GM18909 (cell line): ENCODE results near the gene MAP3K10.
A peak's percentile ranks its signal among the peaks of the same experiment; 100 is the strongest.
"Not testable (repeated sequence)": the region's sequence is repeated elsewhere in the genome, so short reads cannot be mapped to it uniquely, and the experiment has no call there.

Experiments
- ATAC-seq: cut with Tn5 transposase; IDR thresholded peaks from one replicate; pipeline ENCODE4 v1.9.1; 2021; ENCODE audit warnings: mild to moderate bottlenecking; ENCODE audit not compliant: unreplicated experiment, poor library complexity

Gene MAP3K10

GRCh38 chr19:40170303-40170989 is 20.8 kb upstream of the MAP3K10 start:
- not testable (repeated sequence) for ATAC-seq

- not testable (repeated sequence) for ATAC-seq
Observed at GRCh38 chr19:40171293-40171692, 19.9 kb upstream of the MAP3K10 start.

GRCh38 chr19:40174092-40174491 is 17.1 kb upstream of the MAP3K10 start:
- ATAC-seq = no peak

GRCh38 chr19:40175820-40176219 is 15.4 kb upstream of the MAP3K10 start:
- ATAC-seq = no peak

- no peak for ATAC-seq
Observed at GRCh38 chr19:40177286-40178070, 13.7 kb upstream of the MAP3K10 start.

DNA sequence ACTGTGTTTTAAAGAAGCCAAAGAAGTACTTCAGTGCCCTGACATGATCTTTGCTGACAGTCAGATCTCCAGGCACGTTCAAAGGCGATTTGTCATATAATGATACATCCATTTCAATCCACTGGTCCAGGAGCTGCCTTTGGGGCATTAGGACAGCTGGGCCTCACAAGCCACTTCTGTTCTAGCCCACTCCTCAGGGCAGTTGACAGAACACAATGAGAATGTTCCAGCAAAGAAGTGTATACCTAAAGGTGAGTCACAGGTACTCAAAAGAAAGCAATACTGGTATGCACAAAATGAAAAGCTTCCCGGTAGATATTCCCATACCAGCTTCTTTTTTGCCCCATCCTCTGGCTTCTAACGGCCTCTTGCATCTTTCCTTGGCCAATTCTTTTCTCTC is 12.5 kb upstream of the MAP3K10 start:
- ATAC-seq = no peak

GRCh38 chr19:40184273-40184672 is 7.0 kb upstream of the MAP3K10 start:
- ATAC-seq = no peak

GRCh38 chr19:40191836-40192646 is 815 bp downstream of the MAP3K10 start:
- peak; percentile 20 for ATAC-seq

DNA sequence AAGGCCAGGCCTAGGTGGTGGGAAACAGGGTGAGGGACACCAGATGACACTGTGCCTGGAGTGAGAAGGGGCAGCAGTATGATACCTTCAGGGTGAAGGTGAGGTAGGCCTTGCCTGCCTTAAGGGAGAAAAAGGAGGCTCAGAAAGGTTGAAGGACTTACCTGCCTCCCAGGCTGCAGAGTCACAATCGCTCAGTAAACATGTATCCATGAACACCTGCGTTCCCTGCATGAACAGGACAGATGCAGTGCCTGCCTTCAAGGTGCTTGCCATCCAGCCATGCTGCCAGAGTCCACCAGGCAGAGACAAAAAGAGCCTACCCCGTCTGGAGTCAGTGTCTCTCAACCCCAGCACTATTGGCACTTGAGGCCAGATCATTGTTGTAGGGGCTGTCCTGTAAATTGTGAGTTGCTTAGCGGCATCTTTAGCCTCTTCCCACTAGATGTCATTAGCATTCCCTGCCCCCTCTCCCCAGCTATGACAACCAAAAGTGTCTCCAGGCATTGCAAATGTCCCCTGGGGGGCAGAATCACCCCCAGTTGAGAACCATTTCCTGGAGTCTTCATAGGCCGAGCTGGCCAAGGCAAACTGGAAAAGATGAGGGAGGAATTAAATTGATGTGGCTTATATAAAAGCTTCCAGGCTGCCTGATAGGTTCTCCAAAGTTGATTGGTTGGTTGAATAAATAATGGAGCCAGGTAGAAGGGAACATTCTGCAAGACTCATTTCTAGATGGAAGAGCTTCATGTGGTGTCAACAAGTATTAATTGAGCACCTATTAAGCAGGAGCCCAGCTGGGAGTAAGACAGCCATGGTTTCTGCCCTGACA is 1.7 kb downstream of the MAP3K10 start:
- no peak for ATAC-seq

DNA sequence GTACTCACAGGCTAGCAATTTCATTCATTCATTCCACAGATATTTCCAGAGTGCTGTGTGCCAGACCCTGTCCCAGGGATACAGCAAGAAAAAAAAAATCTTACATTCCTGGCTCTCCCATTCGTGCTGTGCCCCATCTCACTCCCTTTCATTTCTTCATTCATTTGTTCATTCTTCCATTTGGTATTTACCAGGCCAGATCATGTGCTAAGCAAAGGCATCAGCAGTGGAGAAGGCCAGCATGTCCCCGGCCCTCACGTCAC is 2.3 kb downstream of the MAP3K10 start:
- no peak for ATAC-seq

GRCh38 chr19:40198272-40198990 is 7.2 kb downstream of the MAP3K10 start:
- ATAC-seq = no peak

DNA sequence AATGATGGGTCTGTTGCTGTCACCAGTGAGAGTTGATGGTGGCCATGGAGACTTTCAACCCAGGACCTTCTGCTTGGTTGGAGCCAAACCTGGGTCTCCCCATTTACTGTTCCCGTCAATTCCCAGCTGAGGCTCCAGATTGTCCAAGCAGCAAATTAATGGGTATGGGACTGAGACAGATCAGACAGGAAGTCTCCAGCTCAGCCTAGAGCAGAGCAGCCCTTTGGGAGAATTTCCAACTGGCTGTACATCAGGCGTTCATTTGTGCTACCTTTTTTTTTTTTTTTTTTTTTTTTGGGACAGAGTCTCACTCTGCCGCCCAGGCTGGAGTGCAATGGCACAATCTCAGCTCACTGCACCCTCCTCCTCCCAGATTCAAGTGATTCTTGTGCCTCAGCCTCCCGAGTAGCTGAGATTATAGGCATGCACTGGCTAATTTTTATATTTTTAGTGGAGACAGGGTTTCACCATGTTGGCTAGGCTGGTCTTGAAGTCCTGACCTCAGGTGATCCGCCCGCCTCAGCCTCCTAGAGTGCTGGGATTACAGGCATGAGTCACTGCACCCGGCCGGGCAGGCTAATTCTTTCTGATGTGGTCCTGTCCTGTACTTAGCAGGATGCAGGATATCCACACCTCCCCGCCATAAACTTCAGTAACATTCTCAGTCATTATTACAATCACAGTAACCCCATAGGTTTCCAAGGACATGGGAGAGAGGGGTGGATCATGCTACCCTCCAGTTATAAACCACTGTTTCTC is 9.3 kb downstream of the MAP3K10 start:
- ATAC-seq = no peak

- no peak for ATAC-seq
Observed at GRCh38 chr19:40204381-40204780, 13.2 kb downstream of the MAP3K10 start.

GRCh38 chr19:40205760-40206159 is 14.5 kb downstream of the MAP3K10 start:
- no peak for ATAC-seq

DNA sequence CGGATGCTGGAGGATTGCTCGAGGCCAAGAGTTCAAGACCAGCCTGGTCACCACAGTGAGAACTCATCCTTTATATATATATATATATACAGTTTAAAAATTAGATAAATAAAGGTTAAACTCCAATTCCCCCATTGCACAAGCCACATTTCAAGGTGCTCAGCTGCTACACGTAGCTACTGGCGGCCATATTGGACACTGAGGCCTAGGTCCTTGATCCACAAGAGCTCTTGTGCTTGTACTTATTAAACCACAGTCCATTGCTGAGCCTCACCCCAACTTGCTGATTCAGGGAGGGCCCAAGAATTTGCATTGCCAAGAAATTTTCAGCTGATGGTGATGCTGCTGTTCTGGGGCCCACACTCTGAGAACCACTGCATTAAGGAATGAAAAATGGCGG is 17.4 kb downstream of the MAP3K10 start:
- no peak for ATAC-seq

DNA sequence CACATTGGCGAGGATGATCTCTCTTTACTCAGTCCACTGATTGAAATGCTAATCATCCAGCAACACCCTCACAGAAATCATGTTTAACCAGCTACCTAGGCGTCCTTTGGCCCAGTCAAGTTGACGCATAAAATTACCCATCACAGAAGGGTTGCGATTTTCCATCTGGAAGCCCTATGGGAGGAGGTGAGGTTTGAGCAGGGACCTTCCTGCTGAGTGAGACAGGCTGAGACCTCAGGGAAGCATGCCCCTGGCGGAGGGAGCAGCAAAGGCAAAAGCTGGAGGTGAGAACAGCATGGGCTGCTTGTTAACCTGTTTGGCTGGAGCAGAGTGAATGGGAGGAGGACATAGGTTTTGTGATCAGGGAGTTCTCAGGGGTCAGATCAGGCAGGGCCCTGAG is 19.7 kb downstream of the MAP3K10 start:
- no peak for ATAC-seq

DNA sequence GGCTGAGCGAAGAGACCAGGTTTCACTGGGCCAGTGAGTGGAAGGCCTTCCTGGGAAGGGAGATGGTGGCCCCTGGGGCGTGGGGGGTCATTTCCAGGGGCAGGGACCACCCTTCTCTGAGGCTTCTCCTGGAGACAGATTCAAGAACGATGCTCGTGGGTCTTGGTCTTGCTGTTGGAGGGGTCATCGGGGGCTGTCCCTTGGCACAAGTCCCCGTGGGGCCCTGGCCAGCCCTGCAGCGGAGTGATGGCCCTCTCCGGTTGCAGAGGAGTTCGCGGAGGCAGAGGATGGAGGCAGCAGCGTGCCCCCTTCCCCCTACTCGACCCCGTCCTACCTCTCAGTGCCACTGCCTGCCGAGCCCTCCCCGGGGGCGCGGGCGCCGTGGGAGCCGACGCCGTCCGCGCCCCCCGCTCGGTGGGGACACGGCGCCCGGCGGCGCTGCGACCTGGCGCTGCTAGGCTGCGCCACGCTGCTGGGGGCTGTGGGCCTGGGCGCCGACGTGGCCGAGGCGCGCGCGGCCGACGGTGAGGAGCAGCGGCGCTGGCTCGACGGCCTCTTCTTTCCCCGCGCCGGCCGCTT is 22.1 kb downstream of the MAP3K10 start:
- no peak for ATAC-seq

DNA sequence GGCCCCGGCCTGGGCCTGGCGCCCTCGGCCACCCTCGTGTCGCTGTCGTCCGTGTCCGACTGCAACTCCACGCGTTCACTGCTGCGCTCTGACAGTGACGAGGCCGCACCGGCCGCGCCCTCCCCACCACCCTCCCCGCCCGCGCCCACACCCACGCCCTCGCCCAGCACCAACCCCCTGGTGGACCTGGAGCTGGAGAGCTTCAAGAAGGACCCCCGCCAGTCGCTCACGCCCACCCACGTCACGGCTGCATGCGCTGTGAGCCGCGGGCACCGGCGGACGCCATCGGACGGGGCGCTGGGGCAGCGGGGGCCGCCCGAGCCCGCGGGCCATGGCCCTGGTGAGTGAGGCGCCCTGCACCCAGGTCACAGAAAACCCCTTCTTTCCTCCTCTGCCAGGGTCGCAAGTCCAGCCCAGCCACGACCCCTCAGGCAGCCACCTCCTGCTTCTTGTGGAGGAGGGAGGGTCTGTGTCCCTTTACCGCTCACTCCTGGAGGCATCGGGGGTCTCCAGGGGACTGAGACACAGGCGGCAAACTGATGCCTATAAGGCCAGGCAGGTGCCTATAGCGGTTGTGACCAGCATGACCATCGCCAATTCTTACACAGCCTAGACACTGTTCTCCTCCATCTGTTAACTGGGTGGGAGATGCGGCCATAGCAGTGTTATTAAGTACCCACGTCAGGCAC is 22.8 kb downstream of the MAP3K10 start:
- ATAC-seq = no peak
